ENCODE results near the gene SYPL2.

GRCh38 chr1:109433322-109433721 lies 33.0 kb upstream of the SYPL2 start:
- no peak for TF ChIP-seq CTCF (IDR thresholded peaks at IDR 0.05)
- no peak for TF ChIP-seq EP300 (IDR thresholded peaks at IDR 0.05)

All from tibial nerve (tissue), 4 donors.